Stimulated activated CD4-positive, alpha-beta T cell treated with anti-CD3 and anti-CD28 coated beads, Interleukin-4, amount 100 ng/mL, for 4 hours (primary cell): Measurements from ENCODE around the gene TSPAN32.
A peak's percentile ranks its signal among the peaks of the same experiment; 100 is the strongest.

Source experiments
- DNase-seq, 2 experiments: peaks; one replicate each; pipeline ENCODE4 v3.0.0-alpha.2; 2020

TSPAN32 gene

GRCh38 chr11:2290351-2290841 is 11.4 kb upstream of the TSPAN32 start:
- DNase-seq: peak in 1 of 2 experiments; percentile 0

- DNase-seq: no peak
These were observed 8.3 kb upstream of the TSPAN32 start for GRCh38 chr11:2293531-2293971.

GRCh38 chr11:2293984-2294925 is 7.6 kb upstream of the TSPAN32 start:
- peak in 1 of 2 experiments; percentile 1 for DNase-seq

GRCh38 chr11:2294926-2295290 is 6.9 kb upstream of the TSPAN32 start:
- peak in 1 of 2 experiments; percentile 0 for DNase-seq

- DNase-seq: peak in 1 of 2 experiments; percentile 0
These were observed 5.6 kb upstream of the TSPAN32 start for GRCh38 chr11:2295971-2296912.

GRCh38 chr11:2296913-2297622 is 4.7 kb upstream of the TSPAN32 start:
- DNase-seq: peak in 1 of 2 experiments; percentile 0

GRCh38 chr11:2297623-2298030 is 4.2 kb upstream of the TSPAN32 start:
- DNase-seq: peak in 1 of 2 experiments; percentile 0

GRCh38 chr11:2298131-2298794 is 3.5 kb upstream of the TSPAN32 start:
- peak in 1 of 2 experiments; percentile 1 for DNase-seq

GRCh38 chr11:2298795-2299761 is 2.7 kb upstream of the TSPAN32 start:
- DNase-seq: peak in 1 of 2 experiments; percentile 17

- no peak for DNase-seq
These were observed 2.0 kb upstream of the TSPAN32 start for GRCh38 chr11:2299773-2300172.

GRCh38 chr11:2300290-2300935 is 1.4 kb upstream of the TSPAN32 start:
- DNase-seq: no peak

- DNase-seq: no peak
These were observed 730 bp upstream of the TSPAN32 start for GRCh38 chr11:2300936-2301630.

GRCh38 chr11:2302306-2302895 is 588 bp downstream of the TSPAN32 start:
- no peak for DNase-seq

GRCh38 chr11:2302896-2303626 is 1.2 kb downstream of the TSPAN32 start:
- no peak for DNase-seq

- no peak for DNase-seq
These were observed 2.1 kb downstream of the TSPAN32 start for GRCh38 chr11:2303627-2304505.

GRCh38 chr11:2304506-2305139 is 2.8 kb downstream of the TSPAN32 start:
- DNase-seq: no peak
